Measurements from ENCODE around the gene AKAP10. TPM values are rescaled to one million over a fixed set of nuclear protein-coding genes. Genes with fewer than 3 reads are reported as not detected.

The AKAP10 gene
- total and polyA plus RNA-seq, 2 of the 8 experiments (the other 6 are each of a cell fraction or from before 2014, with no cell fraction given): 13.3 to 27.0 TPM

GRCh38 chr17:19975601-19976000 is 2.0 kb downstream of the AKAP10 start (continued):
- TF ChIP-seq CHD7 (IDR thresholded peaks at IDR 0.05; ENCODE audit: insufficient replicate concordance, low read length): no peak
- TF ChIP-seq TEAD4 (IDR thresholded peaks at IDR 0.05; ENCODE audit: low read depth, low read length): no peak
- TF ChIP-seq TCF12 (IDR thresholded peaks at IDR 0.05; ENCODE audit: low read depth, low read length): no peak
- TF ChIP-seq SIX5 (IDR thresholded peaks at IDR 0.05; ENCODE audit: low read depth, low read length): no peak
- TF ChIP-seq TBP (IDR thresholded peaks at IDR 0.05; ENCODE audit: low read depth, low read length): no peak
- no peak for TF ChIP-seq NANOG (IDR thresholded peaks at IDR 0.05; ENCODE audit: insufficient read depth, low read depth, low read length, poor library complexity, severe bottlenecking)
- no peak for TF ChIP-seq TAF7 (optimal IDR thresholded peaks at IDR 0.05; ENCODE audit: borderline replicate concordance, low read depth, low read length)
- no peak for TF ChIP-seq BACH1 (IDR thresholded peaks at IDR 0.05; ENCODE audit: low read length)
- TF ChIP-seq ATF2 (IDR thresholded peaks at IDR 0.05; ENCODE audit: low read length): no peak
- TF ChIP-seq RBBP5 (IDR thresholded peaks at IDR 0.05; ENCODE audit: borderline replicate concordance, low read depth, low read length): no peak

Data from H1 (cell line).